C4-2B (cell line): Measurements from ENCODE around the gene CDCA3.

ENCODE experiments used
- H3K27ac ChIP-seq: fragments of 450-650 bp; 2 replicates; pipeline ENCODE4 v1.5.1; 2017
- CTCF ChIP-seq: fragments of 450-650 bp; conservative IDR thresholded peaks from 2 replicates; pipeline ENCODE4 v1.5.1; 2017; ENCODE audit warnings: mild to moderate bottlenecking
- ZFX ChIP-seq: fragments of 450-650 bp; IDR thresholded peaks from 2 replicates; pipeline ENCODE4 v1.6.1; 2017

CDCA3 gene

DNA sequence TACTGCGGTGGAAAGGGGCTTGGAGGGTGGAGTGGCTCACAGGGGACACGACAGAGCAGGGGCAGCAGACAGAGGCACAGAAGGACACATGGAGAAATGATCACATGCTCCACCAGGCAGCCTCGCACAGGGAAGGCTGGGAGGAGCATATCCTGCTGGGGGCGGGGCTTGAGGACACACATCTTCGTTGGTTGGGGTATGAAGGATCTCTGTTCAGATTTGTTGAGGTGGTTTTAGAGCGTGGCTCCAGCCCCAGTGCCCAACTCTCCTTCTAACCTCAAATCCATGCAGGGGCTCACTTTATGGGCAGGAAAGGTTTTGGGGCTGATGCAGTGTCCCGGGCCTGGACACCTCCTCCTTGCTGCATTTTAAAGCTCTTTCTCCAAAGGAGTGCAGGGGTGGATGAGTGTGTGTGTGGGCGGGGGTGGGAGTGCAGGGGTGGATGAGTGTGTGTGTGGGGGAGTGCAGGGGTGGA is 23.6 kb downstream of the CDCA3 start:
- TF ChIP-seq ZFX (no peak), CTCF (no peak)
- no peak overlapping the region; the same call in 1 of the 2 replicates for H3K27ac ChIP-seq

- TF ChIP-seq CTCF, result no peak
- no peak for TF ChIP-seq ZFX
- H3K27ac ChIP-seq, result no peak overlapping the region; the same call in 1 of the 2 replicates
These were observed 24.2 kb downstream of the CDCA3 start for GRCh38 chr12:6826734-6827436.

DNA sequence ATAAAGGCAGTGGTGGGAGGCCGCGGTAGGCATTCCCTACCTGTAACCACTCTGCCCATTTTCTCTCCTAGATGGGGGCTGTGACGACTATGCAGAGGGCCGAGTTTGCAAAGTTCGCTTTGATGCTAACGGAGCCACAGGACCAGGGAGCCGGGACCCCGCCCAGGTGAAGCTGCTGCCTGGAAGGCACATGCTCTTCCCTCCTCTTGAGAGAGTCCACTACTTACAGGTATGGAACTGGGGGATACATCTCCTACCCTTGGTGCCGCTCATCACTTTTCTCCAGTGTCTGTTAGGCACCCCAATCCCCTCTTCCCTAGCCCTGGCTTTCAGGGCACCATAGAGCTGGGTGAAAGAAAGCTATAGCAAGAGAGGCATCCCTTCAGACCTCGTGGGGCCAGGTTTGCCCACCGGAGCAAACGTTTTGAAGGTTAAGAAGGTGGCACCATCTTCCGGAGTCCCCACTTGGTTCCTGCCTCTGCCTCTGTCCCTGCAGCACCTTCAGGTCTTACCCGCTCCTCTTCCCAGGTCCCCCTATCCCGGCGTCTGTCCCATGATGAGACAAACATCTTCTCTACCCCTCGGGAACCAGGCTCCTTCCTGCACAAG is 24.9 kb downstream of the CDCA3 start:
- no peak for TF ChIP-seq ZFX
- TF ChIP-seq CTCF, result no peak
- no peak overlapping the region; the same call in 1 of the 2 replicates for H3K27ac ChIP-seq

GRCh38 chr12:6825398-6826124 is 25.5 kb downstream of the CDCA3 start:
- H3K27ac ChIP-seq, result no peak overlapping the region
- TF ChIP-seq ZFX (no peak), CTCF (peak; percentile 95)

- H3K27ac ChIP-seq, result no peak overlapping the region
- TF ChIP-seq ZFX, result no peak
- no peak for TF ChIP-seq CTCF
These were observed 26.1 kb downstream of the CDCA3 start for GRCh38 chr12:6824901-6825381.

DNA sequence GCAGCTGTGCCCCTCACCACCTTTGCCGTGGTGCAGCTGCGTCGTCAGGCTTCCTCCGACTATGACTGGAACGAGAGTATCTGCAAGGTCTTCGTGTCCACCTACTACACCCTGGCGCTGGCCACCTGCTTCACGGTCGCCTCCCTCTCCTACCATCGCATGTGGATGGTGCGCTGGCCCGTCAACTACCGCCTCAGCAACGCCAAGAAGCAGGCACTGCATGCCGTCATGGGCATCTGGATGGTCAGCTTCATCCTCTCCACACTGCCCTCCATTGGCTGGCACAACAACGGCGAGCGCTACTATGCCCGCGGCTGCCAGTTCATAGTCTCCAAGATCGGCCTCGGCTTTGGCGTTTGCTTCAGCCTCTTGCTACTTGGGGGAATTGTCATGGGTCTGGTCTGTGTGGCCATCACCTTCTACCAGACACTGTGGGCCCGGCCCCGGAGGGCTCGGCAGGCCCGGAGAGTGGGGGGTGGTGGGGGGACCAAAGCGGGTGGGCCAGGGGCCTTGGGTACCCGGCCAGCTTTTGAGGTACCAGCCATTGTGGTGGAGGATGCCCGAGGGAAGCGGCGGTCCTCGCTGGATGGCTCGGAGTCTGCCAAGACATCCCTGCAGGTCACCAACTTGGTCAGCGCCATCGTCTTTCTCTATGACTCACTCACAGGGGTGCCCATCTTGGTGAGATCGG is 26.9 kb downstream of the CDCA3 start:
- TF ChIP-seq ZFX, result no peak
- TF ChIP-seq CTCF, result no peak

More for the DNA sequence above, 26.9 kb downstream of the CDCA3 start:
- no peak overlapping the region for H3K27ac ChIP-seq
